K562 (cell line): ENCODE measurements around the gene SHFL. TPM values are rescaled to one million over a fixed set of nuclear protein-coding genes. Genes with fewer than 3 reads are reported as not detected.

ENCODE experiments used
- CHD7 ChIP-seq: fragments of 200-600 bp; sonication (generic); IDR thresholded peaks from one replicate; pipeline ENCODE4 v1.6.1; 2012; ENCODE audit warnings: mild to moderate bottlenecking, low read depth, low read length, inconsistent platforms
- FIP1L1 ChIP-seq: fragments of 200-400 bp; formaldehyde crosslinking; IDR thresholded peaks from 2 replicates; pipeline ENCODE4 v1.6.1; 2018; ENCODE audit warnings: mild to moderate bottlenecking, low read depth, low read length; ENCODE audit not compliant: poor library complexity, severe bottlenecking
- PHB ChIP-seq: fragments of 250-450 bp; sonication (Bioruptor Pico); IDR thresholded peaks from 2 replicates; pipeline ENCODE4 v1.5.0; 2021
- RBM39 ChIP-seq: fragments of 200-400 bp; formaldehyde crosslinking; optimal IDR thresholded peaks from 2 replicates; pipeline ENCODE3; 2018; ENCODE audit warnings: low read depth, low read length
- REST ChIP-seq, 2 experiments: fragments of 450-650 bp; formaldehyde crosslinking in 1 of 2; IDR thresholded peaks; 2 replicates each; pipeline versions ENCODE4 v1.4.0 to v1.6.1; 2014 to 2020; ENCODE audit warnings: mild to moderate bottlenecking in 2 of 2, borderline replicate concordance in 1 of 2, low read depth in 1 of 2
- SAFB ChIP-seq: fragments of 200-400 bp; formaldehyde crosslinking; IDR thresholded peaks from 2 replicates; pipeline ENCODE4 v1.6.1; 2017; ENCODE audit warnings: low read depth, low read length, borderline replicate concordance
- SRSF1 ChIP-seq: fragments of 200-400 bp; formaldehyde crosslinking; IDR thresholded peaks from 2 replicates; pipeline ENCODE4 v1.6.1; 2017; ENCODE audit warnings: mild to moderate bottlenecking, low read depth, low read length, moderate library complexity
- polyA plus RNA-seq, 8 experiments: library from polyadenylated mRNA; depleted of rRNA in 4 of 8; stranded (reverse) in 5 of 8; unstranded in 3 of 8; fragments of >200 nt; fragmentation: Nextera tagmentation in 2 of 8; fragmentation: Illumina TruSeq in 1 of 8; extraction: Ambion mirVana in 2 of 8; extraction: Trizol in 1 of 8; gene quantifications; 2 replicates each; pipeline versions ENCODE4 v1.2.1 to v1.2.3, GENCODE V29; 2011 to 2014; ENCODE audit warnings: inconsistent platforms in 1 of 8, missing spikeins in 1 of 8
- total RNA-seq, 7 experiments: library from RNA; depleted of rRNA in 6 of 7; stranded (reverse); fragments of >200 nt in 6 of 7; fragmentation: Illumina TruSeq in 2 of 7; extraction: Trizol in 2 of 7; gene quantifications; 2 replicates each; pipeline versions ENCODE4 v1.2.1 to v1.2.3, GENCODE V29; 2011 to 2021; ENCODE audit warnings: low replicate concordance in 1 of 7

Gene SHFL
- total and polyA plus RNA-seq, 9 of the 15 experiments (the other 6 are each of a cell fraction or from before 2014, with no cell fraction given) = 1.5 to 25.7 (median 13.0) TPM

- peak; percentile 2 for TF ChIP-seq CHD7
- TF ChIP-seq REST (IDR thresholded peaks at IDR 0.05; ENCODE audit: borderline replicate concordance) = no peak
- no peak for TF ChIP-seq REST (CRISPR knock-in tag; IDR thresholded peaks at IDR 0.05; ENCODE audit: low read depth)
- 0 out of 2 replicates have a peak, but pooled peaks have one; percentile 14 for TF ChIP-seq SRSF1
- peak; percentile 0 for TF ChIP-seq RBM39
- TF ChIP-seq SAFB = peak; percentile 30; the same call in 1 of the 2 replicates
- 0 out of 2 replicates have a peak, but pooled peaks have one; percentile 19 for TF ChIP-seq PHB (CRISPR knock-in tag)
- TF ChIP-seq FIP1L1 = peak; percentile 80
Observed at GRCh38 chr19:10115392-10116084, 29.4 kb downstream of the SHFL start (continued).
